ENCODE measurements around the gene ASGR2. TPM values are rescaled to one million over a fixed set of nuclear protein-coding genes. Genes with fewer than 3 reads are reported as not detected.
"Not testable (repeated sequence)": the region's sequence is repeated elsewhere in the genome, so short reads cannot be mapped to it uniquely, and the experiment has no call there.

The ASGR2 gene
- total RNA-seq, 4 donors from 2014 or later = 1.6 to 2.2 TPM; not detected in 2

DNA sequence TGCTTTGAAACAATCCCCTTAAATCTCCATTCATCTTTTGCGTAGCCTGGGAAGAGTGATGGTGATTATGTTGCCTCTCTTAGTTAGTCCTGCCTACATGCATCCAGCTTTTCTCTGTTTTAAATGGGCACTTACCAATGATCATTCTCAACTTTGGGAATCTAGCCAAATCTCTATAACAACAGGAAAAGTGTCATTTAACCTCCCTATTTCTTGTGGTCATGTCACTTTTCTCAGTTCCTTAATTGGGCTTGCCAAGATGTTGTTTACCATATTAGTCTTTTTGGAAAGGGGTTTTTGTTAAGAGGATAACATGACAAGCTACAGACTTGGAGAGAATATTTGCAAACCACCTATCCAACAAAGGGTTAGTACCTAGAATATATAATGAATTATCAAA lies 19.0 kb downstream of the ASGR2 start:
- intact Hi-C loops (cut with DNase I; ENCODE audit: low total_unique reads) (no loop called here), in situ Hi-C loops (cut with MboI; ENCODE audit: low sequenced_read_pairs in 4 of 4) (no loop called here)
- no peaks in the 10 kb centered on the region for H3K9me3 ChIP-seq
- H3K36me3 ChIP-seq = no peaks in the 10 kb centered on the region
- DNase-seq (no peak), ATAC-seq (no peak)
- H3K4me3 ChIP-seq = no peak overlapping the region
- peaks cover 0 to 2% (median 0%) of the 10 kb centered on the region in 3 donors for H3K27me3 ChIP-seq
- no peak overlapping the region for H3K27ac ChIP-seq
- no peaks in the 10 kb centered on the region for H3K4me1 ChIP-seq
- no peak for TF ChIP-seq POLR2A (IDR thresholded peaks at IDR 0.05)
- TF ChIP-seq, protein P1, sequence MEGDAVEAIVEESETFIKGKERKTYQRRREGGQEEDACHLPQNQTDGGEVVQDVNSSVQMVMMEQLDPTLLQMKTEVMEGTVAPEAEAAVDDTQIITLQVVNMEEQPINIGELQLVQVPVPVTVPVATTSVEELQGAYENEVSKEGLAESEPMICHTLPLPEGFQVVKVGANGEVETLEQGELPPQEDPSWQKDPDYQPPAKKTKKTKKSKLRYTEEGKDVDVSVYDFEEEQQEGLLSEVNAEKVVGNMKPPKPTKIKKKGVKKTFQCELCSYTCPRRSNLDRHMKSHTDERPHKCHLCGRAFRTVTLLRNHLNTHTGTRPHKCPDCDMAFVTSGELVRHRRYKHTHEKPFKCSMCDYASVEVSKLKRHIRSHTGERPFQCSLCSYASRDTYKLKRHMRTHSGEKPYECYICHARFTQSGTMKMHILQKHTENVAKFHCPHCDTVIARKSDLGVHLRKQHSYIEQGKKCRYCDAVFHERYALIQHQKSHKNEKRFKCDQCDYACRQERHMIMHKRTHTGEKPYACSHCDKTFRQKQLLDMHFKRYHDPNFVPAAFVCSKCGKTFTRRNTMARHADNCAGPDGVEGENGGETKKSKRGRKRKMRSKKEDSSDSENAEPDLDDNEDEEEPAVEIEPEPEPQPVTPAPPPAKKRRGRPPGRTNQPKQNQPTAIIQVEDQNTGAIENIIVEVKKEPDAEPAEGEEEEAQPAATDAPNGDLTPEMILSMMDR (IDR thresholded peaks at IDR 0.05 in 4 of 5, conservative IDR thresholded peaks at IDR 0.05 in 1 of 5) = no peak

DNA sequence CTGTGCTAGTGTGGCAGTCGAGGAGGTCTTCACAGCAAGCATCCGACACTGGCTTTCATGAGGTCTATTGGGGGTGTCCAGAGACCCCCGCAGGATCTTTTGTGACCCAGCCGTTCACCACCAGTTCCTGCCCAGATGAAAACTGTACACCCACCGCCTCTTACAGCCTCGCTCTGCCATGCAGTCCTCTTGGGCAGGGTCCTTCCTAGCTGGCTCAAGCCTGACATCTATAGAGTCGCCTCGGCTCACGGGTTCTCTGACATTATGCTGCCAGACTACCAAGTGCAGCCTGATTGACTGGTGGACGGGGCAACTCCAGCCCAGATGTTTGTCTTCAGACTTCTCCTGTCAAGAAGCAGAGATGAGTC lies 20.0 kb downstream of the ASGR2 start:
- Histone ChIP-seq H3K4me1 (no peaks in the 10 kb centered on the region), H3K27ac (no peak overlapping the region), H3K27me3 (peaks cover 0 to 2% (median 0%) of the 10 kb centered on the region in 3 donors), H3K36me3 (no peaks in the 10 kb centered on the region), H3K4me3 (no peak overlapping the region), H3K9me3 (no peaks in the 10 kb centered on the region)
- DNase-seq (no peak), ATAC-seq (no peak)
- intact Hi-C loops (cut with DNase I; ENCODE audit: low total_unique reads) = no loop called here
- TF ChIP-seq POLR2A (IDR thresholded peaks at IDR 0.05) = no peak
- TF ChIP-seq, protein P1 (IDR thresholded peaks at IDR 0.05 in 4 of 5, conservative IDR thresholded peaks at IDR 0.05 in 1 of 5) = no peak
- in situ Hi-C loops (cut with MboI; ENCODE audit: low sequenced_read_pairs in 4 of 4) = no loop called here

DNA sequence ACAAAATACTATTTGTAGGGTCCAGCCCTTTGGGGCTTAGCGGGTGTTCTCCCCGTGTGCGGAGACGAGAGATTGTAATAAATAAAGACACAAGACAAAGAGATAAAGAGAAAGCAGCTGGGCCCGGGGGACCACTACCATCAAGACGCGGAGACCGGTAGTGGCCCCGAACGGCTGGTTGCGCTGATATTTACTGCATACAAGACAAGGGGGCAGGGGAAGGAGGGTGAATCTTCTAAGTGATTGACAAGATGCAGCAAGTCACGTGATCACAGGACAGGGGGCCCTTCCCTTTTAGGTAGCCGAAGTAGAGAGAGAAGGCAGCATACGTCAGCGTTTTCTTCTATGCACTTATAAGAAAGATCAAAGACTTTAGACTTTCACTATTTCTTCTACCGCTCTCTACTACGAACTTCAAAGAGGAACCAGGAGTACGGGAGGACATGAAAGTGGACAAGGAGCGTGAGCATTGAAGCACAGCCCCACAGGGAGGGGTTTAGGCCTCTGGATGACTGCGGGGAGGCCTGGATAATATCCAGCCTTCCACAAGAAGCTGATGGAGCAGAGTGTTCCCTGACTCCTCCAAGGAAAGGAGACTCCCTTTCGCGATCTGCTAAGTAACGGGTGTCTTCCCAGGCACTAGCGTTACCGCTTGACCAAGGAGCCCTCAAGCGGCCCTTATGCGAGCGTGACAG lies 23.2 kb downstream of the ASGR2 start:
- H3K27ac ChIP-seq; H3K4me3 ChIP-seq; DNase-seq; H3K36me3 ChIP-seq; H3K4me1 ChIP-seq; in situ Hi-C loops (cut with MboI; ENCODE audit: low sequenced_read_pairs in 4 of 4); H3K9me3 ChIP-seq; ATAC-seq; intact Hi-C loops (cut with DNase I; ENCODE audit: low total_unique reads); H3K27me3 ChIP-seq: not testable (repeated sequence)

DNA sequence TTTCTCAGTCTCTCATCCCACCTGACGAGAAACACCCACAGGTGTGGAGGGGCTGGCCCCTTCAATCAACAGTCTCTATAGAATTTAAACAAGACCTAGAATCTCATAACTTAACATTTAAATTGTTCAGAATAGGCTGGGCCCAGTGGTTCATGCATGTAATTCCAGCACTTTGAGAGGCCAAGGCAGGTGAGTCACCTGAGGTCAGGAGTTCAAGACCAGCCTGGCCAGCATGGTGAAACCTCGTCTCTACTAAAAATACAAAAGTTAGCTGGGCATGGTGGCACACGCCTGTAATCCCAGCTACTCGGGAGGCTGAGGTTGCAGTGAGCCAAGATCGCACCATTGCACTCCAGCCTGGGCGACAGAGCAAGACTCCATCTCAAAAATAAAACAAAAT lies 25.1 kb downstream of the ASGR2 start:
- H3K36me3 ChIP-seq; H3K4me1 ChIP-seq; DNase-seq; H3K4me3 ChIP-seq; H3K27me3 ChIP-seq; H3K27ac ChIP-seq; intact Hi-C loops (cut with DNase I; ENCODE audit: low total_unique reads); in situ Hi-C loops (cut with MboI; ENCODE audit: low sequenced_read_pairs in 4 of 4); ATAC-seq; H3K9me3 ChIP-seq: not testable (repeated sequence)

DNA sequence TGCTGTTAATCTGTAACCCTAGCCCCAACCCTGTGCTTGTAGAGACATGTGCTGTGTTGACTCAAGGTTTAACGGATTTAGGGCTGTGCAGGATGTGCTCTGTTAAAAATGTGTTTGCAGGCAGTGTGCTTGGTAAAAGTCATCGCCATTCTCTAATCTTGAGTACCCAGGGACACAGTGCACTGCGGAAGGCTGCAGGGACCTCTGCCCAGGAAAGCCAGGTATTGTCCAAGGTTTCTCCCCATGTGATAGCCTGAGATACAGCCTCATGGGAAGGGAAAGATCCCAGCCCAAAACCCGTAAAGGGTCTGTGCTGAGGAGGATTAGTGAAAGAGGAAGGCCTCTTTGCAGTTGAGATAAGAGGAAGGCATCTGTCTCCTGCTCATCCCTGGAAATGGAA lies 26.2 kb downstream of the ASGR2 start:
- DNase-seq; H3K27me3 ChIP-seq; H3K4me3 ChIP-seq; intact Hi-C loops (cut with DNase I; ENCODE audit: low total_unique reads); H3K27ac ChIP-seq; ATAC-seq; H3K4me1 ChIP-seq; H3K9me3 ChIP-seq; H3K36me3 ChIP-seq; in situ Hi-C loops (cut with MboI; ENCODE audit: low sequenced_read_pairs in 4 of 4): not testable (repeated sequence)

DNA sequence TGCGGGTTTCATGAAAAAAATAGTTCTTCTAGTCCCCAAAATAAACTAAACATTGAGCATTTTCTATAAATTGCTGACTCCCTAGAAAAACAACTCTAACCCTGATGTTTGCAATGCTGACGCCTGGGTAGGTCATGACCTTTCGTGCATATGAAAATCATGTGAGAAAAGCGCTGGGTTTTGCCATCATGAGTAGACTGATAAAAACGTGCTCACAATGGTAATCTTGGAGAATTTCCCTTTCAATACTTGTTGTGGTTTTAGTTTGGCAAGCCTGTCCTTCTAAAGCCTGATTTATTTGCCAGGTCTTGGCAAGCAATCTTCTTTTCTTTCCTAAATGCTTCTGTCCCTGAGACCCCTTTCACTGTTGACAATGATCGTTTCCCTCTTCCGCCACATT lies 30.5 kb downstream of the ASGR2 start:
- intact Hi-C loops (cut with DNase I; ENCODE audit: low total_unique reads) = no loop called here
- no peaks in the 10 kb centered on the region for H3K9me3 ChIP-seq
- no peak for TF ChIP-seq POLR2A (IDR thresholded peaks at IDR 0.05)
- TF ChIP-seq, protein P1 (IDR thresholded peaks at IDR 0.05 in 4 of 5, conservative IDR thresholded peaks at IDR 0.05 in 1 of 5) = no peak
- DNase-seq (no peak), ATAC-seq (no peak)
- no peaks in the 10 kb centered on the region for H3K4me1 ChIP-seq
- no peaks in the 10 kb centered on the region for H3K36me3 ChIP-seq
- in situ Hi-C loops (cut with MboI; ENCODE audit: low sequenced_read_pairs in 4 of 4) = no loop called here
- H3K27me3 ChIP-seq = peaks cover 0 to 6% (median 5%) of the 10 kb centered on the region in 3 donors
- no peak overlapping the region for H3K27ac ChIP-seq
- no peak overlapping the region for H3K4me3 ChIP-seq
